Activated CD4-positive, alpha-beta T cell treated with anti-CD3 and anti-CD28 coated beads, Interleukin-2, amount 50 U/mL, for 16 hours (primary cell): ENCODE measurements around the gene CLBA1.
"Not testable (repeated sequence)": the region's sequence is repeated elsewhere in the genome, so short reads cannot be mapped to it uniquely, and the experiment has no call there.

Source experiments
- DNase-seq: peaks from one replicate; pipeline ENCODE4 v3.0.0-alpha.2; 2020

The CLBA1 gene

DNA sequence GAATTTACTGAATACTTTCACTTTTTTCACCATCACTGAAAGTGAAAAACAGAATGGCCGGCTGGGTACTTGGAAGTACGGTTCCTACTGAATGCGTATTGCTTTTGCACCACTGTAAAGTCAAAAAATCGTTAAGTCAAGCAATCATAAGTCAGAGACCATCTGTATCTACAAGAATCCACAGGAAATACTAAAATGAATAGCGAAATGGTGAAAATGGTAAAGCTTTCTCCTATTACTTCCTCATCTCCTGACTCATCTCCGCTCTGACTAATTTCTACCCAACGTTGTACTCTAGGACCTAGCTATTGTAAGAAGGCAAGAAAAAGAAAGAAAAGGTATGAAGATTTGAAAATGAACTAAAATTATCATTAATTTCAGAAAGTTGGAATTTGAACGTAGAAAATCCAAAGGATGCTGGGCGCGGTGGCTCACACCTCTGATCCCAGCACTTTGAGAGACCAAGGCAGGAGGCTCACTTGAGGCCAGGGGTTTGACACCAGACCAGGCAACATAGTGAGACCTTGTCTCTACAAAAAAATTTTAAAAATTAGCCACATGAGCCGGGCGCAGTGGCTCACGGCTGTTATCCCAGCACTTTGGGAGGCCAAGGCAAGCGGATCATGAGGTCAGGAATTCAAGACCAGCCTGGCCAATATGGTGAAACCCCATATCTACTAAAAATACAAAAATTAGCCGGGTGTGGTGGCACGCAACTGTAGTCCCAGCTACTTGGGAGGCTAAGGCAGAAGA lies 40.6 kb downstream of the CLBA1 start:
- peak; percentile 92 for DNase-seq

DNA sequence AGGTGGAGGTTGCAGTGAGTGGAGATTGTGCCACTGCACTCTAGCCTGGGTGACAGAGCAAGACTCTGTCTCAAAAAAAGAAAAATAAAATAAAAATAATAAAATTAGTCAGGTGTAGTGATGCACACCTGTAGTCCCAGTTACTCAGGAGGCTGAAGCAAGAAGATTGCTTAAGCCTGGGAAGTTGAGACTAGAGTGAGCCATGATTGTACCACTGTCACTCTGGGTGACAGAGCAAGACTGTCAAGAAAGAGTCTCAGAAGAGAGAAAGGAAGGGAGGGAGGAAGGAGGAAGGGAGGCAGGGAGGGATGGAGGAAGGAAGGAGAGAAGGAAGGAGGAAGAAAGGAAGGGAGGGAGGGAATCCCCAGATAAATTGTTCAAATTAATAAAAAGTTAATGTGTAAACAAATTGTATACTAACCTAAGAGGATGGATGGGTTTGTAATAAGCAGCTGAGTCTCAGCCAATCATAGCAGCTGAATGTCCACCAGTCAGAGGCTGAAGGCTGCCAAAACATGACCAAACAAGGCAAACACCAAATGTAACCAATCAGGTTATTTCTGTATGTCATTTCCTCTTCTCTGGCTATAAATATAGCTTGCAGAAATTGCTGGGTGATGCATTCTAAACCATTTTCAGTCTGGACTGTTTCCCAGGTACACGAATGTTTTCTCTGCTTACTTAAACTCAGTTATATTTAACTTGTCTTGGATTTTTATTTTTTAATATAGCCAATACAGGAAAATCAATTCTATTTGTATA lies 41.4 kb downstream of the CLBA1 start:
- peak; percentile 35 for DNase-seq

DNA sequence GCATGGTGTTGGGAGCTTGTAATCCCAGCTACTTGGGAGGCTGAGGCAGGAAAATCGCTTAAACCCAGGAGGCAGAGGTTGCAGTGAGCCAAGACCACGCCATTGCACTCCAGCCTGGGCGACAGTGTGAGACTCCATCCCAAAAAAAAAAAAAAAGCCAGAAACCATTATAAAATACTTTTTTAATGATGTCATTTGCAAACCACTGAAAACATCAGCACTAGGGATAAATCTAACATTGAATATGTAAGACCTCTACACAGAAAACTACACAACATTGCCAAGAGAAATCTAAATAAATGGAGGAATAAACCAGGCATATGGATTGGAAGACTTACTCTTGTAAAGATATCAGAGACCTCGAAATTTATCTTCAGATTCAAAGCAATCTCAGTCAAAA lies 42.1 kb downstream of the CLBA1 start:
- DNase-seq = not testable (repeated sequence)

DNA sequence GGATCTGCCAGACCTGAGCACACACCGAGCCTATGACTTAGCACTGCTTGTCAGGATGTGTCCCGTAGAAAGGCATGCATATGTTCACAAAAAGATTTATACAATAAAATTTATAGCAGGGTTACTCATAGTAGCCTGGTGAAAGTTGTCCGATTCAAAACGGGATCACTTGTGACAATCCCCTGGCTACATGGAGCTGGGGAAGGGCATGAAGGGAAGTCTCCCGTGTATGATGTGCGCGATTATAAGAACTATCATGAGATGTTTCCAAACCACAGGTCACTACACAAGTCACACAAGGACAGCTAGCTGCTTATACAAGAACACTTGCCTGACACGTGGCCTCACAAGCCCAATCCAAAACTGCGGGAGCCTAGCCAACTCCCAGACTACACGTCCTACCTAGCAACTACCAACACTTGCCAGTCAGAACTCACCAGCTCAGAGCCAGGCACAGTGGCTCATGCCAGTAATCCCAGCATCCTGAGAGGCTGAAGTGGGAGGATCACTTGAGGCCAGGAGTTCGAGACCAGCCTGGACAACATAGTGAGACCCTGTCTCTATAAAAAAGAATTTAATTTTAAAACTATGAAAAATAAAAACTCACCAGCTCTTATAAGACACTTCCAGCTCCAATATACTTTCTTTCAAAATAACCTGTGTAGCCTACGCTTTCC lies 42.8 kb downstream of the CLBA1 start:
- DNase-seq = no peak

DNA sequence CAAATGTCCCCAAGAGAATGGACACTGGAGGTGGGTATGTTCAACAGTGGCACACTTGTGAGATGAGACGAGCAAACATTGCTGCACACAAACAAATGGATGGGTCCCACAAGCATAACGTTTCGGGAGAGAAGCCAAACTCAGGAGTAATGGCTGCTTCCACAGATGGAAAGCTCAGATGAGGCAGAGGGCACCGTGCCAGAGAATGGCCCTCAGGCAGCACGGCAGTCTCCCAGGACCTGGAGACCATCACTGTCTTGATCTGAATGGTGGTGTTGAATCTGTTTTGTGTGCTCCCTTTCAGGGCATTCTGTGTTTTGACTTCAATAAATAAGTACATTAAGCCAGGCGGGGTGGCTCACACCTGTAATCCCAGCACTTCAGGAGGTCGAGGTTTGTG lies 43.8 kb downstream of the CLBA1 start:
- no peak for DNase-seq

DNA sequence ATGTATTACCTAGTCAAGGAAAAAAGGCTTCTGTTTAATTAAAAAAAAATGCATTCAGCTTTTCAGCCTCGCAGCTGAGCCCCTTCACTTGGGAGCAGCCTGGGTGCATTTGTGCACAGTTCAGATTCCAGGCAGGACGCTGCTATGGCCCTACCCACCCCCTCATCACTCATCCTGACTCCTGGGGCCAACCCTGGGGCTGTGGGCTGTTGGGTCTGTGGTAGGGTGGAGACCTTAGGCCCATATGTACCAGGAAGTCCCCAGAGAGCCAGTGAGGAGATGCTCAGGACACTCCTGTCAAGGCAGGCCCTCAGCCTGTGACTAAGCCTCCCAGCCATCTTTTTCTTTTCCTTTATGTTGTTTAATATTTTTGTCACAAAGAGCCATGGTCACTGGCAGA lies 44.6 kb downstream of the CLBA1 start:
- DNase-seq = no peak

DNA sequence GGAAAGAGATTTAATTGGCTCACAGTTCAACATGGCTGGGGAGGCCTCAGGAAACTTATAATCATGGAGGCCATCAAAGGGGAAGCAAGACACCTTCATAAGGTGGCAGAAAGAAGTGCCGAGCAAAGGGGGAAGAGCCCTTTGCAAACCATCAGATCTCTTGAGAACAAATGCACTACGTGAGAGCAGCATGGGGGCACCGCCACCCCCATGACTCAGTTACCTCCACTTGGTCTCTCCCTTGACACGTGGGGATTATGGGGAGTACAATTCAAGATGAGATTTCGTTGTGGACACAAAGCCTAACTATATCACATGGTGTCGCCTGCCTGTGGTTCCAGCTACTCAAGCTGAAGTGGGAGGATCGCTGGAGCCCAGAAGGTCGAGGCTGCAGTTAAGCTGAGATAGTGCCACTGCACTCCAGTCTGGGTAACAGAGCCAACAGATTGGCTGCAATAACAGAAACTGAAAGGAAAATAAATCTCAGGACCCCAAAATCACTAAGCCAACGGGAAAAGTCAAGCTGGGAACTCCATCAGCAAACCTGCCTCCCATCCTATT lies 45.3 kb downstream of the CLBA1 start:
- DNase-seq = no peak

DNA sequence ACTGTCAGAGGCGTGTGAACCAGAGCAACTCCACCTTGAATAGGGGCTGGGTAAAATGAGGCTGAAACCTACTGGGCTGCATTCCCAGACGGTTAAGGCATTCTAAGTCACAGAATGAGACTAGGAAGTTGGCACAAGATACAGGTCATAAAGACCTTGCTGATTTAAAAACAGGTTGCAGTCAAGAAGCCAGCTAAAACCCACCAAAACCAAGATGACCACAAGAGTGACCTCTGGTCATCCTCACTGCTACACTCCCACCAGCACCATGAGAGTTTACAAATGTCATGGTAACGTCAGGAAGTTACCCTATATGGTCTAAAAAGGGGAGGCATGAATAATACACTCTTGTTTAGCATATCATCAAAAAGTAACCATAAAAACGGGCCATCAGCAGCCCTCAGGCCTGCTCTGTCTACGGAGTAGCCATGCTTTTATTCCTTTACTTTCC lies 46.9 kb downstream of the CLBA1 start:
- DNase-seq = not testable (repeated sequence)

DNA sequence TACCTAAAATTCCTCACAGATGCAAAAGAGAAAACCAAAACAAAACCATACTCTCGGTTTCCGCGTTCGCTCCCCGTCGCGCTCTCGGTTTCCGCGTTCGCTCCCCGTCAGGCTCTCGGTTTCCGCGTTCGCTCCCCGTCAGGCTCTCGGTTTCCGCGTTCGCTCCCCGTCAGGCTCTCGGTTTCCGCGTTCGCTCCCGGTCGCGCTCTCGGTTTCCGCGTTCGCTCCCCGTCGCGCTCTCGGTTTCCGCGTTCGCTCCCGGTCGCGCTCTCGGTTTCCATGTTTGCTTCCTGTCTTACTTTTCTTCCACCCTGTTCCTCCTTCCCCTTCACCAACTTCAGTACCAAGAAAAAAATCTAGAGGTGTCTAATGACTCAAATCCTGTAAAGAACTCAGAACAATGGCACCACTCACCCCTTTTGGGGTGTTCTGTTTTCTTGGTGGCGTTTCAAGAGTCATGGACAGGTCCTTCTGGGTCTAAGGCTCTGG lies 47.9 kb downstream of the CLBA1 start:
- DNase-seq = not testable (repeated sequence)

DNA sequence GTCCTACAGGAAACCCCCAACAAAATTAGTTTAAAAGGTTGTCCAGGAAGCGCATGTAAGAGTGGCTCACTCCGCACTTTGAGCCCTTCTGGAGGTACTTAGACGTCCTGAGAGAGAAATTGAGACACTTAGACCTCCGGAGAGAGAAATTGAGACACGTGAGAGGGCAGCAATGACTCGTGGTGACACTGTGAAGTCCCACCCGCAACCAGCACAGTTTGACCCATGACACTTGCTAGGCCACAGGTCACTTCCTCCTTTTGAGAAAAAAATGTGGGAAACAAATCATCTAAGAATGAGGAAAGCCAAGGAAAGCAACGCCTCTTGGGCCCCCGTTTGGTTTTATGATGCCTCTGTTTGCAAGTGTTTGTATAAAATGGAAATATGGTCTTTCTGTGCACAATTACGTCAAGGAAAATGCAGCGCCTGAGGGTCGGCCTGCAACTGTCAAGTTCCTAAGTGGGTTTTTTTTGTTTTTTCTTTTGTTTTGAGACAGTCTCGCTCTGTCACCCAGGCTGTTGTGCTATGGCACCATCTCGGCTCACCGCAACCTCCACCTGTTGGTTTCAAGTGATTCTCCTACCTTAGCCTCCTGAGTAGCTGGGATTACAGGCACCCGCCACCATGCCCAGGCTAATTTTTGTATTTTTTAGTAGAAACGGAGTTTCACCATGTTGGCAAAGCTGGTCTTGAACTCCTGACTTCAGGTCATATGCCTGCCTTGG lies 48.9 kb downstream of the CLBA1 start:
- no peak for DNase-seq

DNA sequence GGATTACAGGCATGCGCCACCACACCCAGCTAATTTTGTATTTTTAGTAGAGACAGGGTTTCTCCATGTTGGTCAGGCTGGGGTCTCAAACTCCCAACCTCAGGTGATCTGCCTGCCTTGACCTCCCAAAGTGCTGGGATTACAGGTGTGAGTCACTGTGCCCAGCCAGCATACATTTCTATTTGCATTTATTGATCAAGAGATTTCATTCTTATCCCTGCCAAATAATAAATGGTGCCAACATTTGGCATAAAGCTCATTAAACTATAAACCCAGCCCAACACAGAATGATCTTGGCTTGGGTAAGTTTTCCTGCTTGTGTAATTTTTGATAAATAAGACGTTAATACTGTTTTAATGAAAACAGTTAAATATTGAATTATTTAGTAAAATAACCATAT lies 50.0 kb downstream of the CLBA1 start:
- DNase-seq = not testable (repeated sequence)

DNA sequence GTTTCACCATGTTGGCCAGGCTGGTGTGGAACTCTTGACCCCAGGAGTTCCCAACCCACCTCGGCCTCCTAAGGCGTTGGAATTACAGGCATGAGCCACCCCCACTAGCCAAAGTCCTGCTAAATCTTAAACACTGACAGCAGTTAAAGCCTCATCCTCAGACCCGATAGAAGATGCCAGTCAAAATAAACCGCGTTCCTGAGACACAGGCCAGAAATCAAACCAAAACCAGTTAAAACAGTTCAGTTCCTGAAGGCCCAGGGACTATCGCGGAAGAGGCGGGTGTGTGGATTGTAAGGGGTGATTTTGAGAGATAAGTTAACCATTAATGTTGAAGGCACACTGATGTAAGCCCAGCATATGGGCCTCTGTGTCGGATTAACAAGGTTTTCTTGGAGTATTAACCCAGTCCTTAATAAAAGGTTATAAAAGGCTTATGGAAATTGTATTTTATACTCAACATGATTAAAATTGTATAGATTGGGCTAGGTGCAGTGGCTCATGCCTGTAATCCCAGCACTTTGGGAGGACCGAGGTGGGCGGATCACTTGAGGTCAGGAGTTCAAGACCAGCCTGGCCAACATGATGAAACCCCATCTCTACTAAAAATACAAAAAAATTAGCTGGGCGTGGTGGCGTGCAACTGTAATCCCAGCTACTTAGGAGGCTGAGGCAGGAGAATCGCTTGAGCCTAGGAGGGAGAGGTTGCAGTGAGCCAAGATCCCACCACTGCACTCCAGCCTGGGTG lies 54.0 kb downstream of the CLBA1 start:
- DNase-seq = no peak

DNA sequence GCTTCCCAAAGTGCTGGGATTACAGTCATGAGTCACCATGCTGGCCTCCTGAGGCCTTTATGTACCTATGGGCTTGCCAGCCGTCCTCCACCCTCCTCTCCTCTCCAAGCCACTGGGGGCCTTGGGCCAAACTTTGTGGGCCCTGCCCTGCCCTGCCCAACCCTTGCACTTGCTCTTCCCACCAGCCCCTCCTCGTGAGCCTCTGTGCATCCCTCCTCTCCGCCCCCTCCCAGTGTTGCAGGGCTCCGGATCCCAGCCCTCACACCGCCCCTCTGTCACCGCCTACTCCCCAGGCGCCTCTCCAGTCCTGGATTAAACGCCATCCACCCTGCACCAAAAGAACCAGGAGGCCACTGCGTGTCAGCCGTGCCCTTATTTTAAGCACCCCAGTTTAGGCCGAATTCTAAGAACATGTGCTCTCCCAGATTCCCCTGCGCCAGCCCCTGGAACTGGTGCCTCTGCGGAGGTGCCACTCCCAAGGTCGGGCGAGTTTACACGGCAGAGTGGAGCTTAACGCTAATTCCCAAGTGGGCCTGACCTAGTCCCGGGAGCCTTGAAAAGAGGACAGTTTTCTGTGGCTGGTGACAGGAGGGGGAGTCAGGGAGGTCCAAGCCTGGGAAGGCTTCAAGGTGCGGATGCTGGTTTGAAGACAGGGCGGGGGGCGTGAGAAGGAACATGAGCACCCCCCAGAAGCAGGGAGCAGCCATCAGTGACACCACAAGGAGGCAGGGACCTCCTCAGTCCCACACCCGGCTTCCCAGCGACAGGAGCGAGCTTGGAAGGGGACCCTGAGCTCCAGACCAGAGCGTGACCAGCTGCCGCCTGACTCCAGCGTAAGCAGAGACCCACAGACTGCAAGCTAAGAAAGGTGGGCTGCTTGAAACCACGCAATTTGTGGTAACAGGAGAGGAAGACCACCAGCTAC lies 56.5 kb downstream of the CLBA1 start:
- no peak for DNase-seq

DNA sequence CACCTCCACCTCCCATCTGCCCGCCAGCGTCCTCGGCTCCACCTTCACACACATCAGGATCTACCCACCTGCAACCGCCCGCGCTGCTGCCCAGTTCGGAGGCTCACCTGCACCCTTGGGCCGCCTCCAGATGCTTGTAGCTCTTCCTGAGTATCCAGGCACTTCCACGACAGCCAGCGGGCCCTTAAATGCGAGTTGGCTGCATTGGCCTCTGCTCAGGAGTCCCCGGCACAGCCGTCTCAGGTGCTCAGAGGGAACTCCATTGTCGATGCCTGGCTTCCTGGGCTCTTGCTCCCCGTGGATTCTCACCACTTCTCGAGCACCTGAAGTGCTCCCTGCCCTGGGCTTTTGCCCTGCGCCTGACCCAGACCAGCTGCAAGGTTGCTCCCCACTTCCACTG lies 57.2 kb downstream of the CLBA1 start:
- DNase-seq = no peak

DNA sequence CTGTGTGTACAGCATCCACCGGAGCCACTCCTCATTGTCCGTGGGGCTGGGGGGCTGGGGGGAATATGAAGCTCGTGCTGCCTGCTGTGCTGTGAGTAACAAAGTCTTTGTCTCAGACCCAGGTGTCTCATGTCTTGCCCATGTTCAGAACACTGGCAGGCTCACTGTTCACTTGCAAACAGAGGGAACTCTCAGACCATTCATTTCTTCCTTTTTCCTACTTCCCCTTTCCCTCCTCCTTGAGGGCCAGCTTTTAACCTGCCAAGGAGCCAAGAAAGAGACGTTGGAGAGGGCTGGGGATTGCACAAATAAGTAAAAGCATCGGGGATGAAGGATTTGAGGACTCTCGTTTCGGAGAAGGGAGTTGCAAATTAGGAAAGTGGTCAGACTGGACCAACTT lies 58.1 kb downstream of the CLBA1 start:
- DNase-seq = no peak
